HepG2 (cell line): ENCODE results near the gene C18orf63. TPM values are rescaled to one million over a fixed set of nuclear protein-coding genes. Genes with fewer than 3 reads are reported as not detected.
A peak's percentile ranks its signal among the peaks of the same experiment; 100 is the strongest.

Experiments
- DMAP1 ChIP-seq: IDR thresholded peaks from 2 replicates; pipeline ENCODE4 v1.6.1; 2016
- FOXP1 ChIP-seq, 2 experiments: fragments of 450-650 bp in 1 of 2; IDR thresholded peaks; 2 replicates each; pipeline ENCODE4 v1.6.1; 2017 to 2018; ENCODE audit warnings: antibody characterized with exemption in 1 of 2
- KDM2A ChIP-seq: sonication (generic); formaldehyde crosslinking; IDR thresholded peaks from 2 replicates; pipeline ENCODE4 v1.4.0; 2020; ENCODE audit warnings: low read depth, missing genetic modification reagents, borderline replicate concordance
- KLF11 ChIP-seq: IDR thresholded peaks from 2 replicates; pipeline ENCODE4 v1.6.1; 2016; ENCODE audit warnings: missing compliant biosample characterization
- MAF1 ChIP-seq: sonication (generic); formaldehyde crosslinking; IDR thresholded peaks from 2 replicates; pipeline ENCODE4 v1.5.0; 2020; ENCODE audit warnings: missing genetic modification reagents, borderline replicate concordance
- MAFF ChIP-seq: IDR thresholded peaks from 2 replicates; pipeline ENCODE4 v1.6.1; 2011; ENCODE audit warnings: low read depth, low read length, improper control_type of control experiment
- NFYB ChIP-seq: sonication (generic); formaldehyde crosslinking; IDR thresholded peaks from 2 replicates; pipeline ENCODE4 v1.4.0; 2020; ENCODE audit warnings: missing genetic modification reagents
- POGZ ChIP-seq: sonication (generic); formaldehyde crosslinking; IDR thresholded peaks from 2 replicates; pipeline ENCODE4 v1.4.0; 2020; ENCODE audit warnings: mild to moderate bottlenecking, missing genetic modification reagents
- PRMT3 ChIP-seq: sonication (generic); formaldehyde crosslinking; IDR thresholded peaks from 2 replicates; pipeline ENCODE4 v1.8.1; 2022; ENCODE audit warnings: low read depth, mild to moderate bottlenecking, moderate library complexity, missing genetic modification reagents, borderline replicate concordance
- RFXANK ChIP-seq: IDR thresholded peaks from 2 replicates; pipeline ENCODE4 v1.6.1; 2016
- SP5 ChIP-seq: IDR thresholded peaks from 2 replicates; pipeline ENCODE4 v1.6.1; 2016; ENCODE audit warnings: low read depth, borderline replicate concordance
- TEAD3 ChIP-seq: optimal IDR thresholded peaks from 2 replicates; pipeline ENCODE3; 2016; ENCODE audit warnings: borderline replicate concordance
- ZFP41 ChIP-seq: sonication (generic); formaldehyde crosslinking; IDR thresholded peaks from 2 replicates; pipeline ENCODE4 v1.4.0; 2020; ENCODE audit warnings: mild to moderate bottlenecking, missing genetic modification reagents, borderline replicate concordance
- ZFX ChIP-seq: sonication (generic); formaldehyde crosslinking; IDR thresholded peaks from 2 replicates; pipeline ENCODE4 v1.4.0; 2020; ENCODE audit warnings: mild to moderate bottlenecking, low read depth, missing genetic modification reagents, moderate library complexity
- ZKSCAN8 ChIP-seq: IDR thresholded peaks from 2 replicates; pipeline ENCODE4 v1.6.1; 2016; ENCODE audit warnings: borderline replicate concordance, missing genetic modification reagents, missing compliant biosample characterization
- ZNF280D ChIP-seq: sonication (generic); formaldehyde crosslinking; IDR thresholded peaks from 2 replicates; pipeline ENCODE4 v1.5.1; 2020; ENCODE audit warnings: mild to moderate bottlenecking, missing genetic modification reagents
- ZNF460 ChIP-seq: sonication (generic); formaldehyde crosslinking; IDR thresholded peaks from 2 replicates; pipeline ENCODE4 v1.5.1; 2020; ENCODE audit warnings: missing genetic modification reagents, mild to moderate bottlenecking, borderline replicate concordance
- ZNF510 ChIP-seq: sonication (generic); formaldehyde crosslinking; IDR thresholded peaks from 2 replicates; pipeline ENCODE4 v1.4.0; 2020; ENCODE audit warnings: low read depth, mild to moderate bottlenecking, missing genetic modification reagents
- ZNF569 ChIP-seq: sonication (generic); formaldehyde crosslinking; IDR thresholded peaks from 2 replicates; pipeline ENCODE4 v1.5.0; 2020; ENCODE audit warnings: mild to moderate bottlenecking, missing genetic modification reagents, moderate library complexity, borderline replicate concordance
- ZNF777 ChIP-seq: sonication (generic); formaldehyde crosslinking; IDR thresholded peaks from 2 replicates; pipeline ENCODE4 v1.4.0; 2020; ENCODE audit warnings: missing genetic modification reagents
- ZNF883 ChIP-seq: sonication (generic); formaldehyde crosslinking; IDR thresholded peaks from 2 replicates; pipeline ENCODE4 v1.5.1; 2020; ENCODE audit warnings: mild to moderate bottlenecking, missing genetic modification reagents; ENCODE audit errors: not compliant biosample characterization
- polyA plus RNA-seq, 8 experiments: library from polyadenylated mRNA; depleted of rRNA in 3 of 8; stranded (reverse) in 7 of 8; unstranded in 1 of 8; fragments of >200 nt; fragmentation: Illumina TruSeq in 4 of 8; extraction: Trizol in 4 of 8; gene quantifications; 2 replicates each; pipeline versions ENCODE4 v1.2.1 to v1.2.3, GENCODE V29; 2011 to 2016; ENCODE audit warnings: low read depth in 4 of 8, missing spikeins in 1 of 8, mixed read lengths in 1 of 8; ENCODE audit not compliant: insufficient read depth in 1 of 8
- total RNA-seq, 5 experiments: library from RNA; depleted of rRNA; stranded (reverse); fragments of >200 nt; fragmentation: Illumina TruSeq; extraction: Trizol; gene quantifications; 2 replicates each; pipeline ENCODE4 v1.2.3, GENCODE V29; 2016; ENCODE audit warnings: low read depth in 1 of 5
- TF ChIP-seq, protein P1 (sequence below): IDR thresholded peaks from 2 replicates; pipeline ENCODE4 v1.6.1; 2012; ENCODE audit warnings: low read depth, low read length, improper control_type of control experiment
- TF ChIP-seq, protein P2 (sequence below): IDR thresholded peaks from 2 replicates; pipeline ENCODE4 v1.6.1; 2016; ENCODE audit warnings: missing compliant biosample characterization, missing genetic modification reagents, borderline replicate concordance

Gene C18orf63
- total and polyA plus RNA-seq, 2 of the 13 experiments (the other 11 are each of a cell fraction or from before 2014, with no cell fraction given) = 0.01 TPM; not detected in 1

DNA sequence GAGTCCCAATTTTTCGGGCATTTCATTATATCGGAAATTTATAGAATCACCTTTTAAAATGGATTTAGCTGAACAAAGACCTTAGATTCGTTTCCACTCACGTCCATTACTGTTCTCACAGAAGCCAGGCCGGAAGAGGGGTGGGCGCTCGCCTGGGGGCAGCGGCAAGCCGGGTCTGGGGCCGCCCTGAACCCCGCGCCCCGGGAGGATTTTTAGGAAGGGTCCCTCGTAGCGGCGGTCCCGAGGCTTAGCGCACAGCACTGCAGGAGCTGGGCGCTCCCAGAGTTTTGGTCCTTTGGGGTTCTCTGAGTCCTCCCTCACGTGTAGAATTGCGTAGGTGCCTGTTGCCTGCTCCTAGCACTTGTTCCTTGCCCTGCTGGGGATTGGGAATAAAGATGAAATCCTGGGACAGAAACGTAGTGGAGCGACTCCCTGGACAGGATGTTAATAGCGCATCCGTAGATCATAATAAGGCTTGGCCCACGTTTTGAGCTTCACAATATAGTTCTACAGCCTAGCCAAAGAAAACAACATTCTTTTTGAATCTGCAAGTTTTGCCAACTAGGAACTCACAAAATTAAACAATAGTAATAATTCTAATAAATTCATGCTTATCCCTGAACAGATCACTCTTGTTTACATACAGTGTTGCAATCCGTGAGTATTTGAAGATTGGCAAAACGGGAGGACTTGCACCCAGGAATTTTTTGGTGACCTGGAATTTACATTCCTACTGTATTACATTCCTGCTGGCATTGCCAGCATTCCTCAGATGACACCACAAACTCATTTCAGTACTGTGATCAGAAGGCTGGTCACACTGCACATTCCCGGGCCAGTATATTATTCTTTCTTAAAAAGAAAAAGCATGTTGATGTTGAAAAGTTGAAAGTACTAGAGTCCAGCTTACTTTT is 875 bp downstream of the C18orf63 start (continued):
- TF ChIP-seq NFYB (CRISPR knock-in tag) (no peak), ZFX (CRISPR knock-in tag) (no peak), ZNF460 (no peak), ZNF883 (CRISPR knock-in tag) (no peak), KLF11 (CRISPR knock-in tag) (no peak; the same call in 1 of the 2 replicates), MAFF (peak; percentile 31; the same call in 1 of the 2 replicates), RFXANK (CRISPR knock-in tag) (no peak), KDM2A (CRISPR knock-in tag) (no peak), FOXP1 (IDR thresholded peaks at IDR 0.05) (no peak), FOXP1 (CRISPR knock-in tag; IDR thresholded peaks at IDR 0.05) (peak; percentile 22; the same call in 1 of the 2 replicates), TEAD3 (peak; percentile 100), ZNF777 (CRISPR knock-in tag) (no peak), POGZ (CRISPR knock-in tag) (peak; percentile 39; the same call in 1 of the 2 replicates), DMAP1 (CRISPR knock-in tag) (no peak), PRMT3 (CRISPR knock-in tag) (no peak), ZKSCAN8 (CRISPR knock-in tag) (peak; percentile 75; the same call in 1 of the 2 replicates), SP5 (CRISPR knock-in tag) (no peak), ZNF569 (CRISPR knock-in tag) (no peak), ZNF510 (CRISPR knock-in tag) (no peak), ZFP41 (CRISPR knock-in tag) (no peak), MAF1 (CRISPR knock-in tag) (no peak), ZNF280D (CRISPR knock-in tag) (no peak)
- TF ChIP-seq, protein P1, sequence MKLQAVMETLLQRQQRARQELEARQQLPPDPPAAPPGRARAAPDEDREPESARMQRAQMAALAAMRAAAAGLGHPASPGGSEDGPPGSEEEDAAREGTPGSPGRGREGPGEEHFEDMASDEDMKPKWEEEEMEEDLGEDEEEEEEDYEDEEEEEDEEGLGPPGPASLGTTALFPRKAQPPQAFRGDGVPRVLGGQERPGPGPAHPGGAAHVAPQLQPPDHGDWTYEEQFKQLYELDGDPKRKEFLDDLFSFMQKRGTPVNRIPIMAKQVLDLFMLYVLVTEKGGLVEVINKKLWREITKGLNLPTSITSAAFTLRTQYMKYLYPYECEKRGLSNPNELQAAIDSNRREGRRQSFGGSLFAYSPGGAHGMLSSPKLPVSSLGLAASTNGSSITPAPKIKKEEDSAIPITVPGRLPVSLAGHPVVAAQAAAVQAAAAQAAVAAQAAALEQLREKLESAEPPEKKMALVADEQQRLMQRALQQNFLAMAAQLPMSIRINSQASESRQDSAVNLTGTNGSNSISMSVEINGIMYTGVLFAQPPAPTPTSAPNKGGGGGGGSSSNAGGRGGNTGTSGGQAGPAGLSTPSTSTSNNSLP = peak; percentile 98
- TF ChIP-seq, protein P2, sequence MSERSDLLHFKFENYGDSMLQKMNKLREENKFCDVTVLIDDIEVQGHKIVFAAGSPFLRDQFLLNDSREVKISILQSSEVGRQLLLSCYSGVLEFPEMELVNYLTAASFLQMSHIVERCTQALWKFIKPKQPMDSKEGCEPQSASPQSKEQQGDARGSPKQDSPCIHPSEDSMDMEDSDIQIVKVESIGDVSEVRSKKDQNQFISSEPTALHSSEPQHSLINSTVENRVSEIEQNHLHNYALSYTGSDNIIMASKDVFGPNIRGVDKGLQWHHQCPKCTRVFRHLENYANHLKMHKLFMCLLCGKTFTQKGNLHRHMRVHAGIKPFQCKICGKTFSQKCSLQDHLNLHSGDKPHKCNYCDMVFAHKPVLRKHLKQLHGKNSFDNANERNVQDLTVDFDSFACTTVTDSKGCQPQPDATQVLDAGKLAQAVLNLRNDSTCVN = no peak
